Measurements from ENCODE around the gene PVR. TPM values are rescaled to one million over a fixed set of nuclear protein-coding genes. Genes with fewer than 3 reads are reported as not detected.

PVR gene, protein sequence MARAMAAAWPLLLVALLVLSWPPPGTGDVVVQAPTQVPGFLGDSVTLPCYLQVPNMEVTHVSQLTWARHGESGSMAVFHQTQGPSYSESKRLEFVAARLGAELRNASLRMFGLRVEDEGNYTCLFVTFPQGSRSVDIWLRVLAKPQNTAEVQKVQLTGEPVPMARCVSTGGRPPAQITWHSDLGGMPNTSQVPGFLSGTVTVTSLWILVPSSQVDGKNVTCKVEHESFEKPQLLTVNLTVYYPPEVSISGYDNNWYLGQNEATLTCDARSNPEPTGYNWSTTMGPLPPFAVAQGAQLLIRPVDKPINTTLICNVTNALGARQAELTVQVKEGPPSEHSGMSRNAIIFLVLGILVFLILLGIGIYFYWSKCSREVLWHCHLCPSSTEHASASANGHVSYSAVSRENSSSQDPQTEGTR
- 14.8 TPM for total RNA-seq (ENCODE audit: unreplicated experiment)
- long read RNA-seq, partial matches to known transcripts = 0 of 3 reads
- long read RNA-seq, other reads (novel, unspliced or antisense) = 1 of 3 reads

DNA sequence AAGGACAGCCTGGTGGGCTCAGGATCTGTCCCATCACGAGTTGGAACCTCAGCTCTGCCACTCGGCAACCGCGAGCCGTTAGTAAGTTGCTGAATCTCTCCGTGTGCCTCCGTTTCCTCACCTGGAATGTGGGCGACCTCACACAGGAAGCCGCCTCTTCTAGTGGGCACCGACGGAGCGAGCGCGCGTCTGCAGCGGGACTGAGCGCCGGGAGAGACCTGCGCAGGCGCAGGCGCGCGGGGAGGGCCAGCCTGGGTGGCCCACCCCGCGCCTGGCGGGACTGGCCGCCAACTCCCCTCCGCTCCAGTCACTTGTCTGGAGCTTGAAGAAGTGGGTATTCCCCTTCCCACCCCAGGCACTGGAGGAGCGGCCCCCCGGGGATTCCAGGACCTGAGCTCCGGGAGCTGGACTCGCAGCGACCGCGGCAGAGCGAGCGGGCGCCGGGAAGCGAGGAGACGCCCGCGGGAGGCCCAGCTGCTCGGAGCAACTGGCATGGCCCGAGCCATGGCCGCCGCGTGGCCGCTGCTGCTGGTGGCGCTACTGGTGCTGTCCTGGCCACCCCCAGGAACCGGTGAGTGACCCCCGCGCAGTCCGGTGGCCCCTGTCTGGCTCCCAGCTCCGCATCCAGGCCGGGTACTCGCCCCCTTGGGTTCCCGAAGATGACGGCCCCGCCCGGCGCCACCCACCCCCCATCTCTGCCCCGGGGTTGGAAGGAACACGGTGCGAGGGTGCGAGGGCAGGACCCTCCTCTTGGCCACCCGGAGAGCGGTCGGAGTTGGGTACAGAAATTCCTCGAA lies at the start of gene PVR:
Gene PVR (plus strand): TSS at position 306 of the 797 bp plus-strand sequence. CDS start 187 bp downstream, at position 493.
- Mint-ChIP-seq H3K27ac (ENCODE audit: unreplicated experiment) (peak within 1 kb of the TSS; percentile 64), H3K27me3 (ENCODE audit: unreplicated experiment) (peaks cover 5% of the 10 kb centered on the region), H3K36me3 (ENCODE audit: unreplicated experiment) (no peaks in the 10 kb centered on the region), H3K4me3 (ENCODE audit: unreplicated experiment) (peak within 1 kb of the TSS; percentile 91), H3K4me1 (ENCODE audit: low read depth, unreplicated experiment) (no peaks in the 10 kb centered on the region), H3K9me3 (ENCODE audit: unreplicated experiment) (peaks cover 2% of the 10 kb centered on the region)
- peak; percentile 74 for DNase-seq
- TF ChIP-seq, protein P1, sequence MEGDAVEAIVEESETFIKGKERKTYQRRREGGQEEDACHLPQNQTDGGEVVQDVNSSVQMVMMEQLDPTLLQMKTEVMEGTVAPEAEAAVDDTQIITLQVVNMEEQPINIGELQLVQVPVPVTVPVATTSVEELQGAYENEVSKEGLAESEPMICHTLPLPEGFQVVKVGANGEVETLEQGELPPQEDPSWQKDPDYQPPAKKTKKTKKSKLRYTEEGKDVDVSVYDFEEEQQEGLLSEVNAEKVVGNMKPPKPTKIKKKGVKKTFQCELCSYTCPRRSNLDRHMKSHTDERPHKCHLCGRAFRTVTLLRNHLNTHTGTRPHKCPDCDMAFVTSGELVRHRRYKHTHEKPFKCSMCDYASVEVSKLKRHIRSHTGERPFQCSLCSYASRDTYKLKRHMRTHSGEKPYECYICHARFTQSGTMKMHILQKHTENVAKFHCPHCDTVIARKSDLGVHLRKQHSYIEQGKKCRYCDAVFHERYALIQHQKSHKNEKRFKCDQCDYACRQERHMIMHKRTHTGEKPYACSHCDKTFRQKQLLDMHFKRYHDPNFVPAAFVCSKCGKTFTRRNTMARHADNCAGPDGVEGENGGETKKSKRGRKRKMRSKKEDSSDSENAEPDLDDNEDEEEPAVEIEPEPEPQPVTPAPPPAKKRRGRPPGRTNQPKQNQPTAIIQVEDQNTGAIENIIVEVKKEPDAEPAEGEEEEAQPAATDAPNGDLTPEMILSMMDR (IDR thresholded peaks at IDR 0.05; ENCODE audit: partially characterized antibody, unreplicated experiment) = no peak

DNA sequence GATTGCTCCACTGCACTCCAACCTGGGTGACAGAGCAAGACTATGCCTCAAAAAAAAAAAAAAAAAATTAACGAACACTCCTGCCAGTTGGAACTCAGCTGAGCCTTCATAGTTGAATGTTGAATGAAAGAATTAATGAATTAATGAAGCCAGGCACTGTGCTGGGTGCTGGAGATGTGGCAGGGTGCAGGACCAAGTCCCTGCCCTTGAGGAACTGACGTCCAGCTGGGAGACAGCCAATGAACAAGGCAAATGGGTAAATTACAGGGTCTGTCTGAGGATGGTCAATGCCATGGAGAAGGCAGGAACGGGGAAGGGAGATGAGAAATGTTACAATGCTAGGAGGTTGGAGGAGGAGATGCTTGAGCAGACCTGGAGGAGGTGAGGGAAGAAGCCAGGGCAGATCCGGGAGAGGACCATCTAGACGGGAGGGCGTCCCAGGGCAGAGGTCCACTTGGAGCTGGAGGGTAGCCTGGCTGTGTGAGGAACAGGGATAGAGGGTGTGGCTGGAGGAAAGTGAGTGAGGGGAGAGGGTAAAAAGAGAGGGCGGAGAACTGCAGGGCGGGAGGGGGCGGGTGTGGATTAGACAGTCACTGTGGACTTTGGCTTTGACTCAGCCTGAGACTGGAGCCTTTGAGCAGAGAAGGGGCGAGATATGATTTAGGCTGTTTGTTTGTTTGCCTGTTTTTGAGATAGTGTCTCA lies 47.1 kb upstream of the PVR start:
- TF ChIP-seq, protein P1 (IDR thresholded peaks at IDR 0.05; ENCODE audit: partially characterized antibody, unreplicated experiment) = no peak
- Mint-ChIP-seq H3K27me3 (ENCODE audit: unreplicated experiment) (peaks cover 2% of the 10 kb centered on the region), H3K9me3 (ENCODE audit: unreplicated experiment) (peaks cover 3% of the 10 kb centered on the region), H3K27ac (ENCODE audit: unreplicated experiment) (no peak overlapping the region), H3K4me3 (ENCODE audit: unreplicated experiment) (no peak overlapping the region), H3K4me1 (ENCODE audit: low read depth, unreplicated experiment) (peaks cover 3% of the 10 kb centered on the region), H3K36me3 (ENCODE audit: unreplicated experiment) (no peaks in the 10 kb centered on the region)
- no peak for DNase-seq

DNA sequence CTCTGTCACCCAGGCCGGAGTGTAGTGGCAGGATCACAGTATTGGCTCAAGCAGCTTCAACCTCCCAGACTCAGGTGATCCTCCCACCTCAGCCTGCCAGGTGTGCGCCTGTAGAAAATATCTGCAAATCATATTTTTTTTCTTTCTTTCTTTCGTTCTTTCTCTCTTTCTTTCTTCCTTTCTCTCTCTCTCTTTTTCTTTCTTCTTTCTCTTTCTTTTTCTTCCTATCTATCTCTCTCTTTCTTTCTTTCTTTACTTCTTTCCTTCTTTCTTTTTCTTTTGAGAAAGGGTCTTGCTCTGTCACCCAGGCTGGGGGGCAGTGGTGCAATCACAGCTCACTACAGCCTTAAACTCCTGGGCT lies 46.6 kb upstream of the PVR start:
- TF ChIP-seq, protein P1 (IDR thresholded peaks at IDR 0.05; ENCODE audit: partially characterized antibody, unreplicated experiment) = no peak
- Mint-ChIP-seq H3K27ac (ENCODE audit: unreplicated experiment) (no peak overlapping the region), H3K27me3 (ENCODE audit: unreplicated experiment) (peaks cover 2% of the 10 kb centered on the region), H3K9me3 (ENCODE audit: unreplicated experiment) (peaks cover 3% of the 10 kb centered on the region), H3K36me3 (ENCODE audit: unreplicated experiment) (no peaks in the 10 kb centered on the region), H3K4me3 (ENCODE audit: unreplicated experiment) (no peak overlapping the region), H3K4me1 (ENCODE audit: low read depth, unreplicated experiment) (peaks cover 3% of the 10 kb centered on the region)
- no peak for DNase-seq

DNA sequence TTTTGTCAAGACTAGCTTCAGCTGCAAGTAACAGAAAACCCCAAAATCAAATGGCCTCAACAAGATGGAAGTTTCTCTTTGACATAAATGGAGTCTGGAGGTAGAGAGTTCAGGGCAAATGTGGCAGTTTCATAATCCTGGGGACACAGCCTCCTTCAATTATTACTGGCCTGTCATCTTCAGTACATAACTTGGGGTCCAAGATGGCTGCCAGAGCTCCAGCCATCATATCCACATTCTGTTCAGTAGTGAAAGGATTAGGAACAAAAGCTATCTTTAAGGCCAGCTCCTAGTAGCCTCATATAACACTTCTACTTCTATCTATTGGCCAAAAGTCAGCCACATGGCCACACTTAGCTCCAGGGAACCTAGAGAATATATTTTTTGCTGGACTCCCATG lies 45.4 kb upstream of the PVR start:
- Mint-ChIP-seq H3K27ac (ENCODE audit: unreplicated experiment) (no peak overlapping the region), H3K4me1 (ENCODE audit: low read depth, unreplicated experiment) (peaks cover 3% of the 10 kb centered on the region), H3K27me3 (ENCODE audit: unreplicated experiment) (peaks cover 2% of the 10 kb centered on the region), H3K4me3 (ENCODE audit: unreplicated experiment) (no peak overlapping the region), H3K36me3 (ENCODE audit: unreplicated experiment) (no peaks in the 10 kb centered on the region), H3K9me3 (ENCODE audit: unreplicated experiment) (peaks cover 3% of the 10 kb centered on the region)
- DNase-seq = no peak
- TF ChIP-seq, protein P1 (IDR thresholded peaks at IDR 0.05; ENCODE audit: partially characterized antibody, unreplicated experiment) = no peak
